Hepatic stellate cell (primary cell): ENCODE measurements around the gene KREMEN2.
"Not testable (repeated sequence)": the region's sequence is repeated elsewhere in the genome, so short reads cannot be mapped to it uniquely, and the experiment has no call there.

Experiments used
- DNase-seq: peaks from one replicate; pipeline ENCODE4 v3.0.0; 2011; ENCODE audit warnings: low spot score

Gene KREMEN2

GRCh38 chr16:2942045-2942444 lies 22.0 kb upstream of the KREMEN2 start:
- no peak for DNase-seq

- DNase-seq: not testable (repeated sequence)
Observed at GRCh38 chr16:2943716-2944115, 20.4 kb upstream of the KREMEN2 start.

- no peak for DNase-seq
Observed at GRCh38 chr16:2946649-2947048, 17.4 kb upstream of the KREMEN2 start.

- no peak for DNase-seq
Observed at GRCh38 chr16:2948807-2949704, 15.0 kb upstream of the KREMEN2 start.

- no peak for DNase-seq
Observed at GRCh38 chr16:2949705-2950352, 14.2 kb upstream of the KREMEN2 start.

- no peak for DNase-seq
Observed at GRCh38 chr16:2950353-2950724, 13.7 kb upstream of the KREMEN2 start.

- no peak for DNase-seq
Observed at GRCh38 chr16:2950773-2951172, 13.3 kb upstream of the KREMEN2 start.

GRCh38 chr16:2952679-2953078 lies 11.4 kb upstream of the KREMEN2 start:
- DNase-seq: no peak

GRCh38 chr16:2953706-2954627 lies 10.1 kb upstream of the KREMEN2 start:
- no peak for DNase-seq

- no peak for DNase-seq
Observed at GRCh38 chr16:2954656-2955381, 9.3 kb upstream of the KREMEN2 start.

GRCh38 chr16:2955438-2955778 lies 8.7 kb upstream of the KREMEN2 start:
- DNase-seq: no peak

- DNase-seq: no peak
Observed at GRCh38 chr16:2955779-2956578, 8.1 kb upstream of the KREMEN2 start.

GRCh38 chr16:2956579-2956956 lies 7.5 kb upstream of the KREMEN2 start:
- DNase-seq: no peak

- DNase-seq: no peak
Observed at GRCh38 chr16:2959206-2959605, 4.9 kb upstream of the KREMEN2 start.

GRCh38 chr16:2960183-2961010 lies 3.7 kb upstream of the KREMEN2 start:
- DNase-seq: no peak

- DNase-seq: no peak
Observed at GRCh38 chr16:2962334-2963073, 1.6 kb upstream of the KREMEN2 start.

- DNase-seq: no peak
Observed at GRCh38 chr16:2963074-2963722, 877 bp upstream of the KREMEN2 start.

- DNase-seq: no peak
Observed at GRCh38 chr16:2964475-2965336, 631 bp downstream of the KREMEN2 start.
